ENCODE results near the gene TCP11L2.

Gene TCP11L2

DNA sequence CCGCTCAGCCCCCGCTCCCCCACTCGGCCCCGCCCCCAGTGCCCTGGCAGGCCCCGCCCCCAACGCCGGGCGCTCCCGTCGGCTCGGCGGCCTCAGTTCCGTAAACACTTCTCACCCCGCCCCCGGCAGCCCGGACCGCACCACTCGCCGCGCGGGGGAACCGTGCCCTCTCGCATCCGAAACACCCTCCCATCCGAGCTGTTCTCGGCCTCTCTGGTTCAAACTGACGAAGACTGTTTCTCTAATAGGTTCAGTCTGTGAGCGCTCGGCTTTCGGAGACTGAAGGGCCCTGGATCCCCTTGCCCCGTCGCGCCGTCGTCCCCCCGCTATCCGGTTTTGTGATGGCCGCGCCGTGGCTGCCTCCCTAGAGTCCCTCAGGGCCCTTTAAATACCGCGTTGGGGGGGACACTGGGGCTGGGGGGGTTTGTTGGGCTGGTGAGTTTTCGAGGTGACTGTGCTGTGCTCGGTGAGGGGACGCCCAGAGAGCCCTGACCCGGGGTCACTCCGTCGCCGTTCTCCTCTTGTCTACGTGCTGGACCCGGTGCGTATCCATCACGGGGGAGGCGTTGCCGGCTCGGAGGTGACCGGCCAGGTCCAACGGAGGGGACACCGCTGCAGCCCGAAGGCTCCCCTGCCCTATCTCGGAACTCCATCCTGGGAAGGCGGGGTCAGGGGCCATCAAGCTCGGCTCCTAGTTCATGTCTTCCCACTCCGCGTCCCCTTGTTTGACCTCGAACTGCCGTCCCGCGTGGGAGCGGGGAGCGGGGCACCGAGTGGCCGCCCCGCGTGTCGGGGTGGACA, at the start of gene TCP11L2:
TCP11L2 (plus strand) TSS at position 333 of the 801 bp plus-strand sequence. CDS start 8,343 bp downstream, outside the sequence.
- peak within 1 kb of the TSS; percentile 93 for H3K9ac ChIP-seq (ENCODE audit: low read length)
- no peaks in the 10 kb centered on the region for H3K36me3 ChIP-seq (ENCODE audit: control insufficient read depth, insufficient read depth, low read length, severe bottlenecking)
- peak; percentile 95 for DNase-seq (ENCODE audit: low read depth)
- H3K4me1 ChIP-seq (ENCODE audit: control insufficient read depth, insufficient read depth, low read length), result peaks cover 44% of the 10 kb centered on the region
- H3K27me3 ChIP-seq (replicated peaks; ENCODE audit: control insufficient read depth, insufficient read depth, low read length), result no peaks in the 10 kb centered on the region
- H3K4me3 ChIP-seq (ENCODE audit: low read length), result peak within 1 kb of the TSS; percentile 97
- no peaks in the 10 kb centered on the region for H3K9me3 ChIP-seq (ENCODE audit: control insufficient read depth, low read length)

DNA sequence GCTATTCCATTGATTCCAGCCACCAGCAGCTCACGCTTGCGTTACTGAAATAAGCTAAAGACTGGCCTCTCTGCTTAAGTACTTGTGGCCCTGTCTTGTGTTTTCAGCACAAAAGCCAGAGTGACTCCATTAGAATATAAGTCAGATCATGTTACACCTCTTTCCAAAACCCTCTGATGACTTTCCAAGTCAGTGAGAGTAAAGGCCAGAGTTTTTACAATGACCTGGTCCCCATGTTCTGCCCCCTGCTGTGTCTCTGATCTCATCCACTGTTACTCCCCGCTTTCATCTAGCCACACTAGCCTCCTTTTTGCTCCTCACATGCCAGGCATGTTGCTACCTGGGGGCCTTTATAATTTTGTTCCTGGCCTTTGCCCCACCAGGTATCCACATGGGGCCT, 47.8 kb upstream of the TCP11L2 start:
- peaks cover 4% of the 10 kb centered on the region for H3K4me1 ChIP-seq (ENCODE audit: control insufficient read depth, insufficient read depth, low read length)
- H3K27me3 ChIP-seq (replicated peaks; ENCODE audit: control insufficient read depth, insufficient read depth, low read length), result no peaks in the 10 kb centered on the region
- H3K36me3 ChIP-seq (ENCODE audit: control insufficient read depth, insufficient read depth, low read length, severe bottlenecking), result no peaks in the 10 kb centered on the region
- H3K9me3 ChIP-seq (ENCODE audit: control insufficient read depth, low read length), result no peaks in the 10 kb centered on the region
- no peak overlapping the region for H3K4me3 ChIP-seq (ENCODE audit: low read length)
- DNase-seq (ENCODE audit: low read depth), result no peak
- H3K9ac ChIP-seq (ENCODE audit: low read length), result no peak overlapping the region

DNA sequence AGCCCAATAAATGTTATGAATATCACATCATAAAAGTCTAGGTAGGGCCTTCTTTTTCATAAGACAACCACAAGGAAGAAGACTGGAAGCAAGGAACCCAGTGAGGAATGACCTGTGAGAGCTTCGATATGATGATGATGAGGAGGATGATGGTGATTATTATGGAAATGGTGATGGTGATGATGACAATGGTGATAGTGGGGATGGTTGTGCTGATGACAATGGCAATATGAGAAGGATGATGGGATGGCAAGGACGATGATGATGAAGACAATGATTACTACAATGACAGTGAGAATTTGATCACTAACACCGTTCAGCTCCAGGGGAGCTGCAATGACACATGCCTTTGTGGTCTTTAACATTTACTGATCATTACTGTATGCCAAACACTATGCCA, 47.0 kb upstream of the TCP11L2 start:
- Histone ChIP-seq H3K9ac (ENCODE audit: low read length) (no peak overlapping the region), H3K27me3 (replicated peaks; ENCODE audit: control insufficient read depth, insufficient read depth, low read length) (no peaks in the 10 kb centered on the region), H3K4me3 (ENCODE audit: low read length) (no peak overlapping the region), H3K4me1 (ENCODE audit: control insufficient read depth, insufficient read depth, low read length) (peaks cover 4% of the 10 kb centered on the region), H3K36me3 (ENCODE audit: control insufficient read depth, insufficient read depth, low read length, severe bottlenecking) (no peaks in the 10 kb centered on the region), H3K9me3 (ENCODE audit: control insufficient read depth, low read length) (no peaks in the 10 kb centered on the region)
- DNase-seq (ENCODE audit: low read depth), result no peak

DNA sequence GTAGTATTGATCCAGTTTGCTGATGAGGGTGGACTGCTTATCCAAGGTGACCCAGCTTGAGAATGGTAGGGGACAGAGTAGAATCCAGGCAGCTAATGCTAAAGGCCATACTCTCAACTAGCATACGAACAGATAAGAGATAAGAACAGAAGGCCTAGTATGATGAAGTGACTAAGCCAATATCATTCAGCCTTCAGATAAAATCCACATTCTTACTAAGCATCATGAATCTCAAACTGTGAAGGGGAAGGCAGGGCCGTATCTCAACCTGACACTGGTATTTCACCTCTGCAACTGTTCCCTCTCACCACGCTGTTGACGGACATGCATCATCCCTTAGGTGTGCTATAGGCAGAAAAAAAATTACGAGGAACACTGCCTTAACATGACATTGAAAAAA, 46.6 kb upstream of the TCP11L2 start:
- Histone ChIP-seq H3K36me3 (ENCODE audit: control insufficient read depth, insufficient read depth, low read length, severe bottlenecking) (no peaks in the 10 kb centered on the region), H3K9ac (ENCODE audit: low read length) (no peak overlapping the region), H3K9me3 (ENCODE audit: control insufficient read depth, low read length) (no peaks in the 10 kb centered on the region), H3K4me1 (ENCODE audit: control insufficient read depth, insufficient read depth, low read length) (peaks cover 4% of the 10 kb centered on the region), H3K27me3 (replicated peaks; ENCODE audit: control insufficient read depth, insufficient read depth, low read length) (no peaks in the 10 kb centered on the region), H3K4me3 (ENCODE audit: low read length) (no peak overlapping the region)
- no peak for DNase-seq (ENCODE audit: low read depth)

DNA sequence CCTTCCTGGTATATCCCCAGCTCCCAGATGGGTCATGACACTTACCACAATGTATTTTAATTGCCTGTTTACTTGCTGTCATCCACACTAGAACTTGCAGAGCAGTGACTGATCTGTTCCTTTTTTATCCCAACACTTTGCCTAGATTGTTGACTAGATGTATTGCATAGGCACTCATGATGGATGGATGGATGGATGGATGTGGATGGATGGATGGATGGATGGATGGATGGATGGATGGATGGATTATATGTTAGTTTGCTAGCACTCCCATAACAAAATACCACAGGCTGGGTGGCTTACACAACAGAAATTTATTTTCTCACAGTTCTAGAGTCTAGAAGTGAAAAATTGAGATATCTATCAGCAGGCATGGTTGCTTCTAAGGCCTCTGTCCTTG, 46.0 kb upstream of the TCP11L2 start:
- Histone ChIP-seq H3K36me3 (ENCODE audit: control insufficient read depth, insufficient read depth, low read length, severe bottlenecking) (no peaks in the 10 kb centered on the region), H3K9me3 (ENCODE audit: control insufficient read depth, low read length) (no peaks in the 10 kb centered on the region), H3K9ac (ENCODE audit: low read length) (no peak overlapping the region), H3K4me3 (ENCODE audit: low read length) (no peak overlapping the region), H3K27me3 (replicated peaks; ENCODE audit: control insufficient read depth, insufficient read depth, low read length) (no peaks in the 10 kb centered on the region), H3K4me1 (ENCODE audit: control insufficient read depth, insufficient read depth, low read length) (peaks cover 4% of the 10 kb centered on the region)
- no peak for DNase-seq (ENCODE audit: low read depth)

DNA sequence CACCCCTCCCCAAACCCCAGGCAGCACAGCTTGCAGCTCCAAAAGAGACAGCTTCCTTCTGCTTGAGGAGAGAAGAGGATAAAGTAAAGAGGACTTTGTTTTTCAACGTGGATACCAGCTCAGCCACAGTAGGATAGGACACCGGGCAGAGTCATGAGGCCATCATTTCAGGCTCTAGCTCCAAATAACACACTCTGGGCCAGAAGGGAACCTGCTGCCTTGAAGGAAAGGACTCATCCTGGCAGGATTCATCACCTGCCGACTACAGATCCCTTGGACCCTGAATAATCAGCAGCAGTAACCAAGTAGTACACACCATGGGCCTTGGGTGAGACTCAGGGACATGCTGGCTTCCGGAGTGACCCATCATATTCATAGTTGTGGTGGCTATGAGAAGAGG, 44.3 kb upstream of the TCP11L2 start:
- H3K27me3 ChIP-seq (replicated peaks; ENCODE audit: control insufficient read depth, insufficient read depth, low read length), result no peaks in the 10 kb centered on the region
- no peaks in the 10 kb centered on the region for H3K9me3 ChIP-seq (ENCODE audit: control insufficient read depth, low read length)
- no peaks in the 10 kb centered on the region for H3K36me3 ChIP-seq (ENCODE audit: control insufficient read depth, insufficient read depth, low read length, severe bottlenecking)
- H3K4me3 ChIP-seq (ENCODE audit: low read length), result no peak overlapping the region
- no peak overlapping the region for H3K9ac ChIP-seq (ENCODE audit: low read length)
- no peaks in the 10 kb centered on the region for H3K4me1 ChIP-seq (ENCODE audit: control insufficient read depth, insufficient read depth, low read length)
- DNase-seq (ENCODE audit: low read depth), result no peak

DNA sequence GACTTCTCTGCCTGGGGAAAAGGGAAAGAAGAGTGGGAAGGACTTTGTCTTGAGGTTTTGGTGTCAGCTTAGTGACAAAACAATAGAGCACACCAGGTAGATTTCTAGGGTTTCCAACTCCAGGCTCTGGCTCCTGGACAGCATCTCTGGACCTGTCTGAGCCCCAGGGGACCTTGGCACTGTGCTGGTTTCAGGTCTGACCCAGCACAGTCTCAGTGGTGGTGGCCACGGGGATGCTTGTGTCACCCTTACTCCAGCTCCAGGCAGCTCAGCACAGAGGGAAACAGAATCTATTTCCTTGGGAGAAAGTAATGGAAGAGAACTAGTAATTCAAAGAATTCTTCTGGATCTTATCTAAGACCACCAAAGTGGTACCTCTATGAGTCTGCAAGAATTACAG, 43.6 kb upstream of the TCP11L2 start:
- H3K4me3 ChIP-seq (ENCODE audit: low read length), result no peak overlapping the region

DNA sequence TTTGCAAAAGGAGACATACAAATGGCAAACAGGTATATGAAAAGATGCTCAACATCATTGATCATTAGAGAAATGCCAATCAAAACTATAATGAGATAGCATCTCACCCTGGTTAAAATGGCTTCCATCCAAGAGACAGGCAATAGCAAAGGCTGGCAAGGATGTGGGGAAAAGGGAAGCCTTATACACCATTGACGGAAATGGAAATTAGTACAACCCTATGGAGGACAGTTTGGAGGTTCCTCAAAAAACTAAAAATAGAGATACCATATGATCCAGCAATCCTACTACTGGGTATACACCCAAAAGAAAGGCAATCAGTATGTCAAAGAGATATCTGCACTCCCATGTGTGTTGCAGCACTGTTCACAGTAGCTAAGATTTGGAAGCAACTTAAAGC, 37.4 kb upstream of the TCP11L2 start:
- H3K9ac ChIP-seq (ENCODE audit: low read length), result no peak overlapping the region
- no peaks in the 10 kb centered on the region for H3K36me3 ChIP-seq (ENCODE audit: control insufficient read depth, insufficient read depth, low read length, severe bottlenecking)
- no peak overlapping the region for H3K4me3 ChIP-seq (ENCODE audit: low read length)
- H3K4me1 ChIP-seq (ENCODE audit: control insufficient read depth, insufficient read depth, low read length), result no peaks in the 10 kb centered on the region
- DNase-seq (ENCODE audit: low read depth), result no peak
- H3K27me3 ChIP-seq (replicated peaks; ENCODE audit: control insufficient read depth, insufficient read depth, low read length), result no peaks in the 10 kb centered on the region
- H3K9me3 ChIP-seq (ENCODE audit: control insufficient read depth, low read length), result no peaks in the 10 kb centered on the region

More for the DNA sequence above, 43.6 kb upstream of the TCP11L2 start:
- no peak for DNase-seq (ENCODE audit: low read depth)
- H3K4me1 ChIP-seq (ENCODE audit: control insufficient read depth, insufficient read depth, low read length), result no peaks in the 10 kb centered on the region
- no peaks in the 10 kb centered on the region for H3K9me3 ChIP-seq (ENCODE audit: control insufficient read depth, low read length)
- H3K36me3 ChIP-seq (ENCODE audit: control insufficient read depth, insufficient read depth, low read length, severe bottlenecking), result no peaks in the 10 kb centered on the region
- no peak overlapping the region for H3K9ac ChIP-seq (ENCODE audit: low read length)
- H3K27me3 ChIP-seq (replicated peaks; ENCODE audit: control insufficient read depth, insufficient read depth, low read length), result no peaks in the 10 kb centered on the region

DNA sequence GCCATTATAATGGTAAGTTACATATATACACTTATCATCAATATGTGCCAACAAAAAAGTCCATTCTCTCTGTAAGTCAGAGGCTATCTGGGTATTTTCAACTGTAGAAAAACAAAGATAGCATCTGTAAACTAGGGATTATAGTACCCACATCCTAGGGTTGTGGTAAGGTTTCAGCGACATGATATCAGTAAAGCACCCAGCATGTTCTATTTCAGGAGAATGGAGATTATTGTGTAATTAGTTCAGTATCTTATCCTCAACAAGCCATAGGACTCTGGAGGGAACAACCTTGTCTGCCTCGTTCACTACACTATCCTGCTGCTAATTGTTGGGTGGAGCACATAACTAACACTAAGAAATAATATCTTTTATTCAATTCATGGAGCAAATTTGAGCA, 35.0 kb upstream of the TCP11L2 start:
- Histone ChIP-seq H3K9ac (ENCODE audit: low read length) (no peak overlapping the region), H3K9me3 (ENCODE audit: control insufficient read depth, low read length) (no peaks in the 10 kb centered on the region), H3K36me3 (ENCODE audit: control insufficient read depth, insufficient read depth, low read length, severe bottlenecking) (no peaks in the 10 kb centered on the region), H3K4me3 (ENCODE audit: low read length) (no peak overlapping the region), H3K4me1 (ENCODE audit: control insufficient read depth, insufficient read depth, low read length) (no peaks in the 10 kb centered on the region), H3K27me3 (replicated peaks; ENCODE audit: control insufficient read depth, insufficient read depth, low read length) (no peaks in the 10 kb centered on the region)
- DNase-seq (ENCODE audit: low read depth), result no peak

DNA sequence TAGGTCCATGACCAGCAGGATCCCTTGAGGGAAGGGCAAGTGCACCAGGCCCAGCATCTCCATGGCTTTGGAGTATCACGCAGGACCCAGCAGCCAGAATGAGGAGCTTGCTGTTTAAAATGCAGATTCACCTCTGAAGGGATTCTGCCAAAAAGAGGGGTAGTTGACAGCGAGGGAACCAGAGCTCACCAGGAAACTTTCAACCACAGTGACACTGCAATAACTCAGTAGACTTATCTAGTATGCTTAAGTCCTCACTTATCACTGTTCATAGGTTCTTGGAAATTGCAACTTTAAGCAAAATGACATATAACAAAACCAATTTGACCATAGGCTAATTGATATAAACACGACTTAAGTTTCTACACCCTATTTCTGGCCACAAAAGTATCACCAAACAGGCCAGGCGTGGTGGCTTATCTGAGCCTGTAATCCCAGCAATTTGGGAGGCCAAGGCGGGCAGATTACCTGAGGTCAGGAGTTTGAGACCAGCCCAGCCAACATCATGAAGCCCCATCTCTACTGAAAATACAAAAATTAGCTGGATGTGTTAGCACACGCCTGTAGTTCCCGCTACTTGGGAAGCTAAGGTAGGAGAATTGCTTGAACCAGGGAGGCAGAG, 33.3 kb upstream of the TCP11L2 start:
- Histone ChIP-seq H3K9me3 (ENCODE audit: control insufficient read depth, low read length) (no peaks in the 10 kb centered on the region), H3K36me3 (ENCODE audit: control insufficient read depth, insufficient read depth, low read length, severe bottlenecking) (no peaks in the 10 kb centered on the region), H3K9ac (ENCODE audit: low read length) (no peak overlapping the region), H3K4me1 (ENCODE audit: control insufficient read depth, insufficient read depth, low read length) (no peaks in the 10 kb centered on the region), H3K4me3 (ENCODE audit: low read length) (no peak overlapping the region), H3K27me3 (replicated peaks; ENCODE audit: control insufficient read depth, insufficient read depth, low read length) (no peaks in the 10 kb centered on the region)
- no peak for DNase-seq (ENCODE audit: low read depth)

DNA sequence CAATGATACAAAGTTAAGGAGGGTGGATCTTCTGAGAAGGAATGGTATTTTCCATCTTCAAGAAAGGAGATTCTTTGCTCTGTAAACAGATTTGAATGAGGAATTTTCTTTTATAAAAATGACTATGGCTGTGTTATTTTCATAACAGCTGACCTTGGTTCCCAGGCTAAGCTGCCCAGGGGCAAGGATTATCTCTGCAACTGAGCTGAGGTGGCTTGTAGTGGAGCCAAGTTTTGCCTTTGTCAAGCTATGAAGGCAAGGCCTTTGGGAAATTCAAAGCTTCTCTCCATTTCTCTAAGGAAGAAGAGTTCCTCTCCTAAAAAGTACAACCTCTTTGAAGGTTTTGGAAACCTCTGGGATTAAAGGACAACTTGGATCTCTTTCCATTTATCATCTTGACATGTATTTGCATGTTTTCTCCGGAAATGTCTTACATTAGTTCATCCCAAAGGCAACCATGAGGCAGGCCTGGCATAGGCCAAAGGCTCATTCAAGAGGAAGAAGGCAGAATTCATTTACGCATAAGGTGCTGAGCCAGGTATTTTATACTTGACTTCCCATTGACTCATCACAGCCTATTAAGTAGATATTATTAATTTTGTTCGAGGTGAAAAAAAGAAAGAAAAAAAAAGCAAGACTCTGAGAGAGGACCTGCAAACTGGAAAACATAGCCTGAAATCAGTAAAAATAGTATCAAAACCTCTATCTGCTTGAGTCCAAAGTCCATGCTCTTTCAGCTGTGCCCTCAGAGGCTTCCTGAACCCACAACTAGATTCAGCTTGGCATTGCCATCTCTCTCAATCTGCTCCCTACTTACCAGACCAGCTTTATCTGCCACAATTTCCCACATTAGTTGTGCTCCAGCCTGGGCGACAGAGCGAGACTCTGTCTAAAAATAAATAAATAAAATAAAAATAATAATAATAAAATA, 30.7 kb upstream of the TCP11L2 start:
- DNase-seq (ENCODE audit: low read depth), result no peak
- Histone ChIP-seq H3K9me3 (ENCODE audit: control insufficient read depth, low read length) (no peaks in the 10 kb centered on the region), H3K27me3 (replicated peaks; ENCODE audit: control insufficient read depth, insufficient read depth, low read length) (no peaks in the 10 kb centered on the region), H3K9ac (ENCODE audit: low read length) (no peak overlapping the region), H3K4me1 (ENCODE audit: control insufficient read depth, insufficient read depth, low read length) (peaks cover 5% of the 10 kb centered on the region), H3K36me3 (ENCODE audit: control insufficient read depth, insufficient read depth, low read length, severe bottlenecking) (no peaks in the 10 kb centered on the region), H3K4me3 (ENCODE audit: low read length) (no peak overlapping the region)
